Fibroblast of lung (primary cell): Measurements from ENCODE around the gene MLF2. TPM values are rescaled to one million over a fixed set of nuclear protein-coding genes. Genes with fewer than 3 reads are reported as not detected.

Experiments
- DNase-seq, 2 donors: peaks; one replicate each; pipeline versions ENCODE4 v3.0.0 to v3.0.0-alpha.2; 2010; ENCODE audit warnings: low read depth in 2 of 2
- H2AFZ ChIP-seq: 2 replicates; pipeline ENCODE4 v1.5.1; 2012; ENCODE audit warnings: low read length, control low read depth, inconsistent platforms
- H3K27ac ChIP-seq: 2 replicates; pipeline ENCODE4 v1.5.1; 2011; ENCODE audit warnings: low read length, control low read depth; ENCODE audit not compliant: insufficient read depth
- H3K27me3 ChIP-seq: 2 replicates; pipeline ENCODE4 v1.5.1; 2011; ENCODE audit warnings: mild to moderate bottlenecking, low read length; ENCODE audit not compliant: control insufficient read depth, insufficient read depth
- H3K36me3 ChIP-seq: 2 replicates; pipeline ENCODE4 v1.5.1; 2011; ENCODE audit warnings: low read length; ENCODE audit not compliant: control insufficient read depth, insufficient read depth
- H3K4me1 ChIP-seq: 2 replicates; pipeline ENCODE4 v1.5.1; 2011; ENCODE audit warnings: low read length; ENCODE audit not compliant: control insufficient read depth, insufficient read depth; ENCODE audit errors: extremely low read depth
- H3K4me2 ChIP-seq: 2 replicates; pipeline ENCODE4 v1.5.1; 2011; ENCODE audit warnings: low read length, control low read depth; ENCODE audit not compliant: insufficient read depth; ENCODE audit errors: extremely low read depth
- H3K4me3 ChIP-seq, 4 experiments: fragments of 200-600 bp in 1 of 4; sonication (generic) in 1 of 4; replicated peaks in 1 of 4; 2 replicates each; pipeline ENCODE4 v1.5.1; 2011 to 2016; ENCODE audit warnings: low read length in 4 of 4, low read depth in 3 of 4, mild to moderate bottlenecking in 3 of 4, control low read depth in 2 of 4, inconsistent platforms in 1 of 4, mixed read lengths in 1 of 4; ENCODE audit not compliant: insufficient read depth in 1 of 4; ENCODE audit errors: control extremely low read depth in 1 of 4
- H3K79me2 ChIP-seq: 2 replicates; pipeline ENCODE4 v1.5.1; 2012; ENCODE audit warnings: mild to moderate bottlenecking, low read length, inconsistent platforms; ENCODE audit not compliant: control insufficient read depth, insufficient read depth
- H3K9ac ChIP-seq: 2 replicates; pipeline ENCODE4 v1.5.1; 2011; ENCODE audit warnings: mild to moderate bottlenecking, low read length, control low read depth; ENCODE audit not compliant: insufficient read depth
- H3K9me3 ChIP-seq: 2 replicates; pipeline ENCODE4 v1.5.1; 2012; ENCODE audit warnings: low read depth, low read length; ENCODE audit not compliant: control insufficient read depth, insufficient read depth
- H4K20me1 ChIP-seq: 2 replicates; pipeline ENCODE4 v1.5.1; 2011; ENCODE audit warnings: low read length; ENCODE audit not compliant: control insufficient read depth, insufficient read depth; ENCODE audit errors: extremely low read depth
- CTCF ChIP-seq, 2 donors: IDR thresholded peaks in 1 of 2; conservative IDR thresholded peaks in 1 of 2; 1 replicate in 1 of 2; 2 replicates in 1 of 2; pipeline ENCODE4 v1.5.1; 2011 to 2012; ENCODE audit warnings: low read length in 2 of 2, control low read depth in 1 of 2, inconsistent platforms in 1 of 2, low read depth in 1 of 2, mild to moderate bottlenecking in 1 of 2
- EZH2 ChIP-seq: IDR thresholded peaks from 2 replicates; pipeline ENCODE4 v1.5.1; 2012; ENCODE audit warnings: low read length, control low read depth, mild to moderate bottlenecking; ENCODE audit errors: missing control alignments
- polyA plus RNA-seq, 2 donors: library from polyadenylated mRNA; depleted of rRNA in 1 of 2; stranded (reverse) in 1 of 2; unstranded in 1 of 2; fragments of >200 nt; gene quantifications; 2 replicates each; pipeline ENCODE4 v1.2.1, GENCODE V29; 2011 to 2012; ENCODE audit warnings: missing spikeins in 1 of 2
- total RNA-seq: library from RNA; depleted of rRNA; stranded (reverse); fragments of >200 nt; gene quantifications from 2 replicates; pipeline ENCODE4 v1.2.1, GENCODE V29; 2014

MLF2 gene
- total and polyA plus RNA-seq, 2 donors (not counting 1 experiment from before 2014, with no cell fraction given), result 106 to 289 TPM

DNA sequence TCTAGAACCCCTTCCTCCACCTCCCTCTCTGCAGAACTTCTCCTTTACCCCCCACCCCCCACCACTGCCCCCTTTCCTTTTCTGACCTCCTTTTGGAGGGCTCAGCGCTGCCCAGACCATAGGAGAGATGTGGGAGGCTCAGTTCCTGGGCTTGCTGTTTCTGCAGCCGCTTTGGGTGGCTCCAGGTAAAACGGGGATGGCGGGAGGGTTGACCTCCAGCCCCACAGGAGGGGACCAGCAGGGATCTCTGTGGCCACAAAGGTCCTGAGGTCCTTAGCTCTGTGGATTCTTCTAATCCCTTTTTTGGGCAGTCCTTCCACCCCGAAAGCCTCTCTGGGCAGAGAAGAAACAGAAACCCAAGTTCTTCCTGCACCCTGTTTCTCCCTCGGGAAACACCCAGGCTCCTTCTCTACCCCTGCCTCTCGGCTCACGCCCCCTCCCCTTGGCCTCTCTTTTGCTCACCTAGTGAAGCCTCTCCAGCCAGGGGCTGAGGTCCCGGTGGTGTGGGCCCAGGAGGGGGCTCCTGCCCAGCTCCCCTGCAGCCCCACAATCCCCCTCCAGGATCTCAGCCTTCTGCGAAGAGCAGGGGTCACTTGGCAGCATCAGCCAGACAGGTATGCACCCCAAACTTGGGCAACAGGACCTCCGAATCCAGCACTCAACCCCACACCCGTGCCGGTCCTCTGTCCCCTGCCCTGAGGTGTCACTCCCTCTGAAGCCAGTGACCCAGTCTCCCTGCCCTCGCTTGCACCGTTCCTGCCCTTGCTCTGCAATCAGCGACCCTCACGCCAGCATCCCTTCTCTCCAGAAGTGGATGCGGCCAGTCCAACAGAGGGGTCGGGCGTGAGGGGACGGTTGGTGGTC, 20.0 kb upstream of the MLF2 start:
- Histone ChIP-seq H3K27me3 (no peaks in the 10 kb centered on the region), H4K20me1 (peaks cover 7% of the 10 kb centered on the region), H3K4me2 (no peak overlapping the region), H3K27ac (no peak overlapping the region), H3K79me2 (peaks cover 21% of the 10 kb centered on the region), H3K9ac (no peak overlapping the region), H3K9me3 (no peaks in the 10 kb centered on the region), H3K4me3 (no peak overlapping the region), H2AFZ (no peak overlapping the region), H3K4me1 (peaks cover 21% of the 10 kb centered on the region), H3K36me3 (peaks cover 13% of the 10 kb centered on the region)
- TF ChIP-seq EZH2, result no peak
- no peak for TF ChIP-seq CTCF (conservative IDR thresholded peaks at IDR 0.05 in 1 of 2, IDR thresholded peaks at IDR 0.05 in 1 of 2; ENCODE audit: low read depth in 1 of 2, low read length in 2 of 2)
- no peak for DNase-seq

DNA sequence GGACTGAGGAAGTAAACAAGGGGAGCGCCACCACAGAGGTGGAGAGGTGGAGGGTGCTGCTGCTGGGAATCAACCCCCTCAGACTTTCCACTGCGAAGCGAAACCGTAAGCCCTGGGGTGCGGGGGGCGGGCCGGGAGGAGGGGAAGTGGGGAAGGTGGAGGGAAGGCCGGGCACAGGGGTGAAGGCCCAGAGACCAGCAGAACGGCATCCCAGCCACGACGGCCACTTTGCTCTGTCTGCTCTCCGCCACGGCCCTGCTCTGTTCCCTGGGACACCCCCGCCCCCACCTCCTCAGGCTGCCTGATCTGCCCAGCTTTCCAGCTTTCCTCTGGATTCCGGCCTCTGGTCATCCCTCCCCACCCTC, 19.4 kb upstream of the MLF2 start, which contains the start of gene LAG3:
LAG3 (plus strand) TSS at position 190 of the 365 bp plus-strand sequence. CDS start 333 bp downstream, outside the sequence.
- peaks cover 27% of the 10 kb centered on the region for H3K79me2 ChIP-seq
- H3K27ac ChIP-seq, result no peak within 1 kb of the TSS
- H4K20me1 ChIP-seq, result peaks cover 7% of the 10 kb centered on the region
- H3K4me3 ChIP-seq, result no peak within 1 kb of the TSS
- DNase-seq, result no peak
- H3K4me1 ChIP-seq, result peaks cover 21% of the 10 kb centered on the region
- TF ChIP-seq CTCF (conservative IDR thresholded peaks at IDR 0.05 in 1 of 2, IDR thresholded peaks at IDR 0.05 in 1 of 2; ENCODE audit: low read depth in 1 of 2, low read length in 2 of 2) (no peak), EZH2 (no peak)
- no peaks in the 10 kb centered on the region for H3K27me3 ChIP-seq
- H3K9me3 ChIP-seq, result no peaks in the 10 kb centered on the region
- H2AFZ ChIP-seq, result no peak within 1 kb of the TSS
- no peak within 1 kb of the TSS for H3K9ac ChIP-seq
- H3K4me2 ChIP-seq, result peak within 1 kb of the TSS; percentile 35
- peaks cover 13% of the 10 kb centered on the region for H3K36me3 ChIP-seq

DNA sequence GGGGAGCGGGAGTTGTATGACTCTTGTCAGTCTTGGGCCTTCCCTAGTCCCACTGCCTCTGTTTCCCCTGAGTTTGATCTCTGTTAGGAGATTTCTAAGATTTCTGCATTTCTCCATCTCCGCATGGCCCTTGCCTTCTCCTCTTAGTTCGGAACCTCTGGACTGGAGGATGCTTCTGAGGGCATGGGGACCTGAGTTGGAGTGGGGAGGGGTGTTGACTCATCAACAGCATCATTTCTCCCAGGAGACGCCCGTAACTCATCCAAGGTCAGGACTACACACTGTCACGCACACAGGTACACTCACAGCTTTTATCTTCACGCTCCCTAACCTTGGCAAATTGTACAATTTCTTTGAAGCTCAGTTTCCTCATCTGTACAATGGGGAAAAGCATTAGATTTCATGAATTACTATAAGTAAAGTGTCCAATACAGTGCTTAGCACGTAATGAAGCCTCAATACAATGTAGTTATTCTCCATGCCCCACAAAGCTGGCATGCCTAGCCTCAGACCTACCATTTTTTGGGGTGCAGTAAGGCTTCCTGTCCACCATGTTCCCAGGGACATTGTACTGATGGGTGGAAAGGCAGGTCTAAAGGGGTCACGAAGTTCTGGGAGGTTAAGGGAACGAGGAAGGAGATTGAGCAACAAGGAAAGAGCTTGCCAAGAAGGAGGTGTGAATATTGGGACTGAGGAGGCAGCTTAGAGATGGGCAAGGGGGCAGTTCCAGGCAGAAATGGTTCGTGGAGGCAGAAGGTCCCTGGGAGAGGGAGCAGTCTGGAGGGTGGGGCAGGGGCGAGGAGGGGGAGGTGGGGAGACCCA, 18.8 kb upstream of the MLF2 start:
- H3K27ac ChIP-seq, result no peak overlapping the region
- H3K4me3 ChIP-seq, result no peak overlapping the region
- H3K9me3 ChIP-seq, result no peaks in the 10 kb centered on the region
- peaks cover 21% of the 10 kb centered on the region for H3K4me1 ChIP-seq
- H3K4me2 ChIP-seq, result peak overlapping the region; percentile 35
- DNase-seq, result no peak
- peaks cover 13% of the 10 kb centered on the region for H3K36me3 ChIP-seq
- TF ChIP-seq CTCF (conservative IDR thresholded peaks at IDR 0.05 in 1 of 2, IDR thresholded peaks at IDR 0.05 in 1 of 2; ENCODE audit: low read depth in 1 of 2, low read length in 2 of 2) (no peak), EZH2 (no peak)
- H3K79me2 ChIP-seq, result peaks cover 33% of the 10 kb centered on the region
- H4K20me1 ChIP-seq, result peaks cover 7% of the 10 kb centered on the region
- H3K27me3 ChIP-seq, result no peaks in the 10 kb centered on the region
- no peak overlapping the region for H2AFZ ChIP-seq
- no peak overlapping the region for H3K9ac ChIP-seq
